ENCODE results near the gene CCDC148.
"Not testable (repeated sequence)": the region's sequence is repeated elsewhere in the genome, so short reads cannot be mapped to it uniquely, and the experiment has no call there.

Gene CCDC148

DNA sequence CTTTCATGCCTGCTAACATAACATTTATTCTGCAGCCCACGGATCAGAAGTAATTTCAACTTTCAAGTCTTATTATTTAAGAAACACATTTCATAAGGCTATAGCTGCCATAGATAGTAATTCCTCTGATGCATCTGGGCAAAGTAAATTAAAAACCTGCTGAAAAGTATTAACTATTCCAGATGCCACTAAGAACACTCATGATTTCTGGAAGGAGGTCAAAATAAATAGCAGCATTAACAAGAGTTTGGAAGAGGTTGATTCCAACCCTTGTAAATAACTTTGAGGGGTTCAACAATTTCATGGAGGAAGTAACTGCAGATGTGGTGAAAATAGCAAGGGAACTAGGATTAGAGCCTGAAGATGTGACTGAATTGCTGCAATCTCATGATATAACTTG is 77.6 kb downstream of the CCDC148 start:
- H3K27me3 Mint-ChIP-seq, result no peaks in the 10 kb centered on the region
- no peak overlapping the region for H3K27ac Mint-ChIP-seq
- ATAC-seq, result no peak
- no peaks in the 10 kb centered on the region for H3K9me3 Mint-ChIP-seq
- H3K4me1 Mint-ChIP-seq, result no peaks in the 10 kb centered on the region
- no peak overlapping the region for H3K4me3 Mint-ChIP-seq
- no peak for DNase-seq

DNA sequence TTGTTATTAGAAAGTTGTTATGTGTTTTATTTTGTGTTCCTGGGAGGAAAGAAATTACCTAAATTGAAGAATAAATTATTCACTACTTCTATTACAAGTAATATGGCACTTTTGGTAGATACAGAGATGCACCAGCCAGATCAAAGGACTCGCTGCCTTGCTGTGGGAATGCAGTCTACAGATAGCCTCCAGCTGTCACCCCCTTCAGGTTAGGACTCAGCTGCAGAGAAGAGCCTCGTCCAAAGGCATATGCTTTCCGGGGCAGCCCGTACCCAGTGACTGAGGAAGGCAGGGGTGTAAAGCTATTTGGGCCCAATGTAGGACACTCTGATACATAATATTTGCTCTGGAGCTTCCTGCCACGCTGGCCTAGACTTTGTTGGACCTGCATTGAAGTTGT is 90.2 kb downstream of the CCDC148 start:
- ATAC-seq (no peak), DNase-seq (no peak)
- H3K27me3 Mint-ChIP-seq, result no peaks in the 10 kb centered on the region
- no peaks in the 10 kb centered on the region for H3K4me1 Mint-ChIP-seq
- H3K9me3 Mint-ChIP-seq, result peaks cover 15 to 26% of the 10 kb centered on the region in 2 donors
- no peak overlapping the region for H3K4me3 Mint-ChIP-seq
- H3K27ac Mint-ChIP-seq, result no peak overlapping the region

DNA sequence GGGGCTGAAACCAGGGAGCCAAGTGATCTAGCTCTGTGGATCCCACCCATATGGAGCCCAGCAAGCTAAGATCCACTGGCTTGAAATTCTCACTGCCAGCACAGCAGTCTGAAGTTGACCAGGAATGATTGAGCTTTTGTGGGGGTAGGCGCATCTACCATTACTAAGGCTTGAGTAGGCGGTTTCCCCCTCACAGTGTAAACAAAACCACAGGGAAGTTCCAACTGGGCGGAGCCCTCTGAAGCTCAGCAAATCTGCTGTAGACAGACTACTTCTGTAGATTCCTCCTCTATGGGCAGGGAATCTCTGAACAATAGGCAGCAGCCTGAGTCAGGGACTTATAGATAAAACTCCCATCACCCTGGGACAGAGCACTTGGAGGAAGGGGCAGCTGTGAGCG is 96.7 kb downstream of the CCDC148 start:
- Mint-ChIP-seq H3K27ac (no peak overlapping the region), H3K9me3 (peaks cover 14 to 34% of the 10 kb centered on the region in 2 donors), H3K4me3 (no peak overlapping the region), H3K4me1 (peaks cover 8% of the 10 kb centered on the region), H3K27me3 (peaks cover 13% of the 10 kb centered on the region)
- no peak for DNase-seq
- no peak for ATAC-seq

DNA sequence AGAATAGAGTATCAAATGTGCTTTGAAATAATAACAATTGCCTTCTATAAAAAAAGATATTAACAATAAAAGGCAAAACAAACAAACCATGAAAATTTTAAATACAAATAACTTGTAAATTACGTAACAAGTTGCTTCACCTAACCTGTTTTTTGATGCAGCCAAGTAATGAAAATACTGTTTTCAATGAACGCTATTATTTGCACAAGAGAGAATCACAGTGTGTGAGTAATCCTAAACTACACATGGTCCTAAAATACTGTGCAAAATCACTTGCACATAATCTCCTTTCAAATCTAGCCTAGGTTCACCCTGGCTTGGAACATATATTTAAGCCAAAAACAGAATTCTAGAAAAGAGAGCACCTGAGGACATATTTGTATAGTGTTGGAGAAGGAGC is 98.9 kb downstream of the CCDC148 start:
- H3K4me3 Mint-ChIP-seq, result no peak overlapping the region
- H3K27ac Mint-ChIP-seq, result no peak overlapping the region
- peaks cover 8% of the 10 kb centered on the region for H3K4me1 Mint-ChIP-seq
- peaks cover 13% of the 10 kb centered on the region for H3K27me3 Mint-ChIP-seq
- ATAC-seq (no peak), DNase-seq (no peak)
- H3K9me3 Mint-ChIP-seq, result peaks cover 5 to 26% of the 10 kb centered on the region in 2 donors

DNA sequence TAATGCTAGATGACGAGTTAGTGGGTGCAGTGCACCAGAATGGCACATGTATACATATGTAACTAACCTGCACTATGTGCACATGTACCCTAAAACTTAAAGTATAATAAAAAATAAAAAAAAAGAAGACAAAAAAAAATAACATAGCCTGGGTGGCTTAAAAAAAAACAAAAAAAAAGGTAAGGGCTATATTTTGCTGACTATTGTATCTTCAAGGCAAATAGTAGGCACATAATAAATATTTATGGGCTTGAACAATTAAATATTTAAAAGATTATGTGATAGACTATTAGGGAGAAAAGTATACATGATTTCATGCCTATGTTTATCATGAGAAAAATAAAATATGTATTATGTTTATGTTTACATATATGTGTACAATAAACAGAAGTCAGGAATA is 99.4 kb downstream of the CCDC148 start:
- ATAC-seq (no peak), DNase-seq (no peak)
- Mint-ChIP-seq H3K27me3 (peaks cover 13% of the 10 kb centered on the region), H3K4me3 (no peak overlapping the region), H3K9me3 (peaks cover 5 to 25% of the 10 kb centered on the region in 2 donors), H3K4me1 (peaks cover 8% of the 10 kb centered on the region), H3K27ac (no peak overlapping the region)

DNA sequence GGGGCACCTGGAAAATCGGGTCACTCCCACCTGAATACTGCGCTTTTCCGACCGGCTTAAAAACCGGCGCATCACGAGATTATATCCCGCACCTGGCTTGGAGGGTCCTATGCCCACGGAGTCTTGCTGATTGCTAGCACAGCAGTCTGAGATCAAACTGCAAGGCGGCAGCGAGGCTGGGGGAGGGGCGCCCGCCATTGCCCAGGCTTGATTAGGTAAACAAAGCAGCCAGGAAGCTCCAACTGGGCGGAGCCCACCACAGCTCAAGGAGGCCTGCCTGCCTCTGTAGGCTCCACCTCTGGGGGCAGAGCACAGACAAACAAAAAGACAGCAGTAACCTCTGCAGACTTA is 105.1 kb downstream of the CCDC148 start:
- not testable (repeated sequence) for H3K9me3 Mint-ChIP-seq, H3K27ac Mint-ChIP-seq, H3K27me3 Mint-ChIP-seq, H3K4me3 Mint-ChIP-seq, DNase-seq, H3K4me1 Mint-ChIP-seq, ATAC-seq

DNA sequence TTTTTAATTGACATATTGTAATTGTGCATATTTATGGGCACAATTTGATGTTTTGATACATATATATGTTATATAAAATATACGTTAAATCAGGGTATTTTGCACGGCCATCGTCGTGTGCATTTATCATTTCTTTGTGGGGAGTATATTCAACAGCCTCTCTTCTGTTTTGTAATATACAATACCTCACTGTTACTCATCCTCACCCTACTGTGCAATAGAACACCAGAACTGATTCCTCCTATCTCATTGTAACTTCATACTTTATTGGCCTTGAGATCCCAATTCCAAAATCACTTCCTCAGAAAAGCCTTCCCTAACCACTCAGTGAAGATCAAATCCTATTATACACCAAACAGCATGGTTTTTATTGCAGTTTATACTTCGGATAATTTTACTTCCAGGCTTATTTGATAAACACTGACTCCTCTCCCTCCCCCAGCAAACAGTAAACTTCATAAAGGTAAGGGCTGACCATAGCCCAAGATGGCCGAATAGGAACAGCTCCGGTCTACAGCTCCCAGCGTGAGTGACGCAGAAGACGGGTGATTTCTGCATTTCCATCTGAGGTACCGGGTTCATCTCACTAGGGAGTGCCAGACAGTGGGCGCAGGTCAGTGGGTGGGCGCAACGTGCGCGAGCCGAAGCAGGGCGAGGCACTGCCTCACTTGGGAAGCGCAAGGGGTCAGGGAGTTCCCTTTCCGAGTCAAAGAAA is 105.6 kb downstream of the CCDC148 start:
- H3K27me3 Mint-ChIP-seq, H3K27ac Mint-ChIP-seq, ATAC-seq, DNase-seq, H3K9me3 Mint-ChIP-seq, H3K4me3 Mint-ChIP-seq, H3K4me1 Mint-ChIP-seq: not testable (repeated sequence)

DNA sequence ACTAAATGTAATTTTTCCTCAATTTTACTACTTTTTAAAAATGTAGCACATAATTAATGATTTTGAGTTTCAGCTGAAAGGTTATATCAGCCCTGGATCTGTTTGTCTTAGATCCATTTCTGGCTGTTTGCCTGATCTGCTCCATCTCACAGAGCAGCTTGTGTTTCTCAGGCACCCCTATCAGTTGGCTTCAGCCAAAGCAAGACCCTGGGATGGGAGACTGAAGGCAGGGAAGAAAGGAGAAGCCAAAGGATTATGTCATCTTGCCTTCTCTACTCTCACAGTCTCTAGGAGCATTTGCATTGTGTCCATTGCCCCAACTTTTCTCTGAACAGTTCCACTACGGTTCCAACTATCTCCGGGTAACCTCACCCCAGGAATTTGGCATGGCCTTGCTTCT is 110.5 kb downstream of the CCDC148 start:
- no peak overlapping the region for H3K27ac Mint-ChIP-seq
- DNase-seq (no peak), ATAC-seq (no peak)
- H3K27me3 Mint-ChIP-seq, result no peaks in the 10 kb centered on the region
- no peak overlapping the region for H3K4me3 Mint-ChIP-seq
- H3K9me3 Mint-ChIP-seq, result no peaks in the 10 kb centered on the region
- H3K4me1 Mint-ChIP-seq, result no peaks in the 10 kb centered on the region

DNA sequence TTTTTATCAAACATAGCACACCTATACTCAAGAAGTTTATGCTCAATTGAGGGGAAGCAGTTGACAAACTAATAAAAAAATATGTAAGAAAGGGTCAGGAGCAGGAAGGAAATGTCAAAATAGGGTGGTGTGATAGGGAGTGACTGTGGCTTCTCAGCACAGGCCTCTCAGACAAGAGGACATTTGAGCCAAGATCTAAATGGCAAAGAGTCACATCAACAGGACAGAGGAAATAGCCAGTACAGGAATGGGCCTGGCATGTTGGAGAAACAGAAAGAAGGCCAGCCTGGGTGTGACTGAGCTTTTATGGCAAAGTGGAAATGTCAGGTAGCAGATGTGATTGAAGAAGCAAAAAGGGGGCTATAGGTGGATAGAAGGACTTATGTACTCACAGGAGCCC is 117.0 kb downstream of the CCDC148 start:
- no peak overlapping the region for H3K4me3 Mint-ChIP-seq
- H3K9me3 Mint-ChIP-seq, result peaks cover 4 to 5% of the 10 kb centered on the region in 2 donors
- ATAC-seq (no peak), DNase-seq (no peak)
- no peaks in the 10 kb centered on the region for H3K4me1 Mint-ChIP-seq
- H3K27me3 Mint-ChIP-seq, result peaks cover 7% of the 10 kb centered on the region
- H3K27ac Mint-ChIP-seq, result no peak overlapping the region

DNA sequence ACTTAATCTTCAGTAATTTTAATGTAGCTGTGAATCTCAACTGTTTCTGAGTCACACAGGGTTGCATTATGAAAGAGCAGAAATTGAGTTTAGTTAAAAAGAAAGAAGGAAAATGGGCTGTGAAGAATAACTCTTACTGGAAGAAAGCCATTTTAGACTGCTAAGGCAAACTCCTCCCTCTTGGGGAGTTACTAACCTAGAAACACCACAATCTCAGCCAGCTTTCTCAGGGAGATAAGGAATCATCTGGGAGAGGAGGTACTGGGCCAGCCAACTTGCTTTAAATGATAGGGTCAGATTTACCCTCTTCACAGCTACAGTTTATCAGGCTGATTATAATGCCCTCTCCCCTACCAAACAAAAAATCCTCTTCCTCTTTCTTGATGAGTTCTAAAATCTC is 119.5 kb downstream of the CCDC148 start:
- Mint-ChIP-seq H3K27ac (no peak overlapping the region), H3K27me3 (peaks cover 18% of the 10 kb centered on the region), H3K4me3 (no peak overlapping the region), H3K4me1 (no peaks in the 10 kb centered on the region), H3K9me3 (peaks cover 6 to 14% of the 10 kb centered on the region in 2 donors)
- DNase-seq, result no peak
- no peak for ATAC-seq

DNA sequence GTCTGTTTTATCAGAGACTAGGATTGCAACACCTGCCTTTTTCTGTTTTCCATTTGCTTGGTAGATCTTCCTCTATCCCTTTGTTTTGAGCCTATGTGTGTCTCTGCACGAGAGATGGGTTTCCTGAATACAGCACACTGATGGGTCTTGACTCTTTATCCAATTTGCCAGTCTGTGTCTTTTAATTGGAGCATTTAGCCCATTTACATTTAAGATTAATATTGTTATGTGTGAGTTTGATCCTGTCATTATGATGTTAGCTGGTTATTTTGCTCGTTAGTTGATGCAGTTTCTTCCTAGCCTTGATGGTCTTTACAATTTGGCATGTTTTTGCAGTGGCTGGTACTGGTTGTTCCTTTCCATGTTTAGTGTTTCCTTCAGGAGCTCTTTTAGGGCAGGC is 124.8 kb downstream of the CCDC148 start:
- H3K4me3 Mint-ChIP-seq, H3K27ac Mint-ChIP-seq, H3K4me1 Mint-ChIP-seq, DNase-seq, ATAC-seq: not testable (repeated sequence)
- H3K27me3 Mint-ChIP-seq, result peaks cover 18% of the 10 kb centered on the region
- peaks cover 22 to 23% of the 10 kb centered on the region in 2 donors for H3K9me3 Mint-ChIP-seq

DNA sequence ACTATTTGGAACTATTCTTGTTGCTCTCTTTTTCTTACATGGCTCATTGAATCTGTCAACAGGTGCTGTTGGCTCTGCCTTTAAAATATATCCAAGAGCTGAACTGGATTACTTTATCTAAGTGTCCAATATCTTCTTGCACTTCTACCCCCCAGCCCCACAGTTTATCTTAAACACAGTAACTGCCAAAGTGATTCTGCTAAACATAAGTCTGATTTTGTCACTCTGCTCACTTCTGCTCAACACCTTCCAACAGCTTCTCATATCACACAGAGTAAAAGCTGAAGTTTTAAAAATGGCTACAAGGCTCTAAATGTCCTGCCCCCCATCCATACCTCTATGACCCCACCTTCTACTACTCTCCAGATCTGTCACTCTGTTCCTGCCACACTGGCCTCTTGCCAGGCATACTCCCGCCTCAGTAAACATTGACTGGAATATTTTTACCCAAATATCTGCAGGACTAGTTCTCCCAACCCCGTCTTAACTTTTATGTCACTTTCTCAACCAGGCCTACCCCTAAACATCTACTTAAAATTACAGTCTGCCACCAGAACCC is 130.7 kb downstream of the CCDC148 start:
- no peak for ATAC-seq
- no peaks in the 10 kb centered on the region for H3K27me3 Mint-ChIP-seq
- peaks cover 2 to 5% of the 10 kb centered on the region in 2 donors for H3K9me3 Mint-ChIP-seq
- no peaks in the 10 kb centered on the region for H3K4me1 Mint-ChIP-seq
- no peak overlapping the region for H3K4me3 Mint-ChIP-seq
- no peak overlapping the region for H3K27ac Mint-ChIP-seq
- no peak for DNase-seq

DNA sequence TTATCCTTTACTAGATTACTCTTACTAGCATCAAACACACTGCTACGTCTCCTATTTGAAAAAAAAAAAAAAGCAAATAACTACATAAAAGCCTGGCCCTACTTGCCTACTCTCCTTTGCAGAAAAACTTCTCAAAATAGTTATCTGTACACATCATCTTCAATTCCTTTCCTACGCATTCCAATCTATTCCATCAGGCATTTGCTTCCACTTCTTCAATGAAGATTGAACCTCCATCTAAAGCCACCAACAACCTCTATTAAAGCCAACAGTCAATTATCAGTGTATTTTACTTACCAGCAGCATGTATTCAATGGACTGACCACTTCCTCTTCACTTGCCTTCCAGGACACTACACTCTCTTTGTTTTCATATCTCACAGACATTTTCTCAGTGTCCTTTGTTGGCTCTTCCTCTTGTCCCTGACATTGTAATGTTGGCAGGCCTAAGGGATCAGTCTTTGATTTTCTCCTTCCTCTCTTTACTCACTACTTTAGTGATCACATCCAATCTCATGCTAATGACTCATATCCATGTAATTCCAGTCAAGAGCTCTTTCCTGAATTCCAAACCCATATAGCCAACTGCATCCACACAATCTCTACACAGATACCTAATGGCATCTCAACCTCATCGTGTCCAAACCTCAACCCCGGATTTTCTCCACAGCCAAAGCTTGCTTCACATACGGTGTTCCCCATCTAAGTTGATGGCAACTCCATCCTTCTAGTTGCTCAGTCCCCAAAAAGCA is 131.3 kb downstream of the CCDC148 start:
- Mint-ChIP-seq H3K4me3 (no peak overlapping the region), H3K4me1 (no peaks in the 10 kb centered on the region), H3K27me3 (no peaks in the 10 kb centered on the region), H3K27ac (no peak overlapping the region), H3K9me3 (no peaks in the 10 kb centered on the region)
- DNase-seq, result no peak
- no peak for ATAC-seq

DNA sequence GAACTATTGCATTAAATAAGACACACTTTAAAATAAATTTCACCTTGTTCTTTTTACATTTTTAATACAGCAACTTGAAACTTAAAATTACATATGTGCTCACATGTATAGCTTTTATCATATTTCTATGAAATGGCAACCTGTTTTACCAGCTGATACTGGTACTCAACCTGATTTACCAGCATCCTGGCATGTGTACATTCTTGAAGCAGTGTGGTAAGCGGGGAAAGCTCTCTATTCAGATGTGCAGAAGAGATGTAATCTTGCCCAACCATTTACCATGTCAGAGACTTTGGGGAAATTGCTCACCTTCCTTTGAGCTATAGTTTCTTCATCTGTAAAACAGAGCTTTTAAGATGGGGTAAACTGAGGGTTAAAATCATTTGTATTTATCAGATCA is 133.2 kb downstream of the CCDC148 start:
- no peaks in the 10 kb centered on the region for H3K27me3 Mint-ChIP-seq
- H3K4me3 Mint-ChIP-seq, result no peak overlapping the region
- H3K4me1 Mint-ChIP-seq, result no peaks in the 10 kb centered on the region
- H3K9me3 Mint-ChIP-seq, result no peaks in the 10 kb centered on the region
- ATAC-seq (no peak), DNase-seq (no peak)
- H3K27ac Mint-ChIP-seq, result no peak overlapping the region

DNA sequence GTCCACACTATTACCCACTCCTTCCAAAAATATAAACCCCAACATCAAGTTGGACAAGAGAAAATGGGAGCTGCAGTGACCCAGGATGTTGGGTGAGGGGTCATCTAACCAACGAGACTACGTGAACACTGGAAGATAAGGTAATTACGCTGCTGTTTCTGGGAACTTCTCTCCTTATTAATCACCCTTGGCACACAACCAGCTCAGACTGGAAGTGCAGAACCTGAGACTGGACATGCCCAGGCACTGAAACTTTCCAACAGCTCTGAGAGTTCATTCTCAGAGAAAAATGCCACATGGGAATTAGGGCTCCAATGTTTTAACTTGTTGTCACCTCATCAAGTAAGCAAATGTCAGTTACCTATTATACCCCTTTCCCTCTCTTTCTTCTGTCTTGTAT is 135.3 kb downstream of the CCDC148 start:
- Mint-ChIP-seq H3K27ac (no peak overlapping the region), H3K27me3 (no peaks in the 10 kb centered on the region), H3K4me3 (no peak overlapping the region), H3K4me1 (no peaks in the 10 kb centered on the region), H3K9me3 (no peaks in the 10 kb centered on the region)
- ATAC-seq (no peak), DNase-seq (no peak)

DNA sequence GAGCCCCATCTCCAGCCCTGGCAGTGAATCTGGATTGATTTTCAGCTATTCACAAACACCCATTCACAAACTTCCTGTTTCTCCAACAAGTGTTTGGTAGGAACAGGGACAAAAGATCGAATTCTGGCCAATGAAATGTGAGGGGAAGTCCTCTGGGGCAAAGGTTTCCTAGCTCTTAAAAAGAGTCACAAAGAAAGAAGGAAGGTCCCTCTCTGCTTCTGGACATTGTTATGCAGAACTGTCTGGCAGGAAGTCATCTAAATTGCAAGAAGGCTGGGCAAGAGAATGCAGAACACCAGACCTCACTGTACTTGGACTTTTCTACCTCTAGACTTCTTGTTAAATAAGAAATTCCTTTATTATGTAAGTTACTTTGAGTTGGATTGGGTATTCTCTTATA is 137.3 kb downstream of the CCDC148 start:
- Mint-ChIP-seq H3K9me3 (no peaks in the 10 kb centered on the region), H3K27me3 (peaks cover 8% of the 10 kb centered on the region), H3K27ac (no peak overlapping the region), H3K4me3 (no peak overlapping the region), H3K4me1 (no peaks in the 10 kb centered on the region)
- DNase-seq (no peak), ATAC-seq (no peak)

Data from stimulated activated naive CD8-positive, alpha-beta T cell treated with anti-CD3 and anti-CD28 coated beads, Interleukin-15, amount 100 ng/mL, for 72 hours (primary cell).